HEK293 (cell line): ENCODE measurements around the gene KIF1A.

Experiments
- CTCF ChIP-seq: fragments of 450-650 bp; formaldehyde crosslinking; IDR thresholded peaks from 2 replicates; pipeline ENCODE4 v1.5.1; 2016; ENCODE audit warnings: missing biosample characterization, missing genetic modification characterization
- REST ChIP-seq: fragments of 450-650 bp; formaldehyde crosslinking; IDR thresholded peaks from 2 replicates; pipeline ENCODE4 v1.5.1; 2016; ENCODE audit warnings: missing biosample characterization, missing genetic modification characterization
- ZBTB8A ChIP-seq: fragments of 450-650 bp; formaldehyde crosslinking; IDR thresholded peaks from 2 replicates; pipeline ENCODE4 v1.5.1; 2016; ENCODE audit warnings: missing biosample characterization, missing genetic modification characterization
- ZNF513 ChIP-seq: fragments of 450-650 bp; IDR thresholded peaks from 2 replicates; pipeline ENCODE4 v1.5.1; 2018; ENCODE audit warnings: missing biosample characterization, missing genetic modification characterization
- ZSCAN4 ChIP-seq: fragments of 450-650 bp; formaldehyde crosslinking; IDR thresholded peaks from 2 replicates; pipeline ENCODE4 v1.5.1; 2017; ENCODE audit warnings: missing biosample characterization, missing genetic modification characterization

- TF ChIP-seq CTCF = no peak
- TF ChIP-seq ZNF513 (tag by site-specific recombination) = no peak
- TF ChIP-seq ZBTB8A (tag by site-specific recombination) = no peak
- no peak for TF ChIP-seq ZSCAN4
- no peak for TF ChIP-seq REST (tag by site-specific recombination)
These were observed 82.1 kb downstream of the KIF1A start for GRCh38 chr2:240737958-240738357.
